Cardiac muscle cell (in vitro differentiated cells and primary cell): ENCODE measurements around the gene PTPRM. TPM values are rescaled to one million over a fixed set of nuclear protein-coding genes. Genes with fewer than 3 reads are reported as not detected.

Source experiments
- DNase-seq, 2 donors: peaks; one replicate each; pipeline versions ENCODE4 v3.0.0 to v3.0.0-alpha.2; 2010 to 2017; ENCODE audit warnings: low read depth in 1 of 2, low spot score in 1 of 2
- H3K27ac ChIP-seq: fragments of 200-600 bp; sonication (generic); 2 replicates; pipeline ENCODE4 v1.5.1; 2016
- H3K27me3 ChIP-seq: fragments of 200-600 bp; sonication (generic); 2 replicates; pipeline ENCODE4 v1.6.0; 2016; ENCODE audit warnings: control low read depth
- H3K36me3 ChIP-seq: fragments of 200-600 bp; sonication (generic); 2 replicates; pipeline ENCODE4 v1.5.1; 2016; ENCODE audit warnings: control low read depth
- H3K4me1 ChIP-seq: fragments of 200-600 bp; sonication (generic); 2 replicates; pipeline ENCODE4 v1.8.1; 2017; ENCODE audit warnings: low read depth, mild to moderate bottlenecking, mixed run types
- H3K4me3 ChIP-seq: fragments of 200-600 bp; sonication (generic); 2 replicates; pipeline ENCODE4 v1.5.1; 2016; ENCODE audit warnings: mild to moderate bottlenecking
- H3K9me3 ChIP-seq: fragments of 200-600 bp; sonication (generic); 2 replicates; pipeline ENCODE4 v1.5.1; 2017; ENCODE audit warnings: low read depth, mild to moderate bottlenecking, control low read depth
- CTCF ChIP-seq: IDR thresholded peaks from 2 replicates; pipeline ENCODE4 v1.5.1; 2012; ENCODE audit warnings: low read depth, mild to moderate bottlenecking, low read length
- polyA plus RNA-seq: library from polyadenylated mRNA; unstranded; fragments of >200 nt; fragmentation: Nextera tagmentation; extraction: Ambion mirVana; gene quantifications from 2 replicates; pipeline ENCODE4 v1.2.1, GENCODE V29; 2016
- total RNA-seq: library from RNA; depleted of rRNA; stranded (reverse); fragments of >200 nt; gene quantifications from 2 replicates; pipeline ENCODE4 v1.2.3, GENCODE V29; 2016

Gene PTPRM
- total and polyA plus RNA-seq, 2 experiments from 2014 or later: 26.5 to 48.8 TPM

DNA sequence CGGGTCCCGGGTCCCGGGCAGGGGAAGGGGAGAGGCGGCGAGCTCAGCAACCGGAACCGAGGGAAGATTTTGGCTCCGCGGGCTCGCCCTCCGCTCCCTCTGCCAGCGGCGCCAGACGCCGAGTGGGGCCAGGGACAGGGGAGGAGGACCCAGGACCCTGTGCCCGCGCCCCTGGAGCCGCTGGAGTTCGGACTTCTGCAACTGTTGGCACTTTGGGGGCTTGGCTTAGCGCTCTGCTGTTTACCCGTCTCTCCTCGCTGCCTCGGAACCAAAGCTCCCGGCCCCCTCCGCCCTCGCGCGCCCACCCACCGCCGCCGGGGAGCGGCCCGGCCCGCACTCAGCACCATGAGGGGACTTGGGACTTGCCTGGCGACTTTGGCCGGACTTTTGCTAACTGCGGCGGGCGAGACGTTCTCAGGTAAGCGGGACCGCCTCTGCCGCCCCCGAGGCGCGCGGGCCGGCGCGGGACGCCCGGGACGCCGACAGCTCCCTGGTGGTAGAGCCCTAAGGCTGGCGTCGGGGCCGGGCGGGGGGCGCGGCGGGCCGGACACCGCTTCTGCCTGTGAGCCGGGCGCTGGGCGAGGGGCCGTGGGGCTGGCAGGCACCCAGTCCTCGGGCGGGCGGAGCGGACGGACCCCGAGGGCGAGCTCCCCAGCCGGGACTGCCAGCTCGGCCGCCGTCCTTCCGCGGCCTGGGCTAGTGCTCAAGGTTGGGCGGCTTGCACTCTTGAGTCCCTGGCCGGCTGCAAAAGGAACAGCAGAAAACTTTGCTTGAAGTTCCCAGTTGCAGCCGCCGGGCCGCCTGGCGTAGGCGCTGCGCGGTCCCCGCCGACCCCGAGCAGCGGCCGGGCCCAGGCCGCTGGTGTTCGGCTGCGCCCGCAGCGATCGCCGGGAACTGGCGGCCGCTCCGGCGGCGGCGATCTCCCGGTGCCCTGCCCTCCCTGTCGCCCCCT, 634 bp downstream of the PTPRM start:
- H3K36me3 ChIP-seq: no peaks in the 10 kb centered on the region
- peak overlapping the region; percentile 88 for H3K27ac ChIP-seq
- H3K9me3 ChIP-seq: no peaks in the 10 kb centered on the region
- peak overlapping the region; percentile 91 for H3K4me3 ChIP-seq
- peaks cover 18% of the 10 kb centered on the region for H3K4me1 ChIP-seq
- no peaks in the 10 kb centered on the region for H3K27me3 ChIP-seq
- no peak for TF ChIP-seq CTCF
- DNase-seq: peak; percentile 75 to 79

DNA sequence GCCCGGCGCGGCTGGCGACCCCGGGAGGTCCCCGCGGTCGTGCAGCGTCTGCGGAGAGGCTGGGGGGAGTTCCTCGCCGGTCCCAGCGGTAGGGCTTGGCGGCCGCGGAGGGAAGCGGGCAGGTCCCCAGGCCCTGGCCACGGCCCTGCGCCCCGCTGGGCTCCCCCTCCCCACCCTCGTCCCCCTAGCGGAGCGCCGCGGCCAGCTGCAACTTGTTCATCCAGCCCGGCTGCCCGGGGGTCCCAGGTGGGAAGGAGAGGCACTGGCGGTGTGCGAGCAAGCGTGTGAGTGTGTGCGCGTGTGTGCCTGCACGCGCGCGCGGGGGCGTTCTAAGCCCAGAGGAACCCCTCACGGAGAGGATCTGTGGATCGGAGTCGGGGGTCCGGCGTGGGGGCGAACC, 1.3 kb downstream of the PTPRM start:
- peak; percentile 15 for TF ChIP-seq CTCF
- peak overlapping the region; percentile 88 for H3K27ac ChIP-seq
- no peaks in the 10 kb centered on the region for H3K27me3 ChIP-seq
- no peaks in the 10 kb centered on the region for H3K9me3 ChIP-seq
- peak; percentile 44 to 84 for DNase-seq
- H3K36me3 ChIP-seq: no peaks in the 10 kb centered on the region
- H3K4me3 ChIP-seq: peak overlapping the region; percentile 91
- peaks cover 18% of the 10 kb centered on the region for H3K4me1 ChIP-seq

DNA sequence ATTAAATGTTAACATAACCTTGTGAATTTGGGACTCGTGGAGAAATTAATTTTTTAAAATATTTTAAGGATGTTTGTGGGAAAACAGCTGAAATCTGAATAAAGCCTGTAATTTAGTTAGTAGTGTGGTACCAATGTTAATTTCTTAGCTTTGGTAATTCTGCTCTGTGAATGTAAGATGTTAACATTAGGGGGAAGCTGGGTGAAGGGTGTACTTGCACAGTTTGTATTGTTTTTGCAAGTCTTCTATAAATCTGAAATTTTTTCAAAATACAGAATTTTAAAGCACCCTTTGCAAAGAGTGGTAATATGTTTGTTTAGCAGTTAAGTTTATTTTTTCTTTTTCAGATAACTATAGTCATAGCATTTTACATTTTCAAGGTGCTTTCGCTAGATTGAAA, 4.5 kb downstream of the PTPRM start:
- Histone ChIP-seq H3K27ac (no peak overlapping the region), H3K36me3 (no peaks in the 10 kb centered on the region), H3K4me3 (no peak overlapping the region), H3K27me3 (no peaks in the 10 kb centered on the region), H3K4me1 (peaks cover 11% of the 10 kb centered on the region), H3K9me3 (no peaks in the 10 kb centered on the region)
- DNase-seq: no peak
- no peak for TF ChIP-seq CTCF

DNA sequence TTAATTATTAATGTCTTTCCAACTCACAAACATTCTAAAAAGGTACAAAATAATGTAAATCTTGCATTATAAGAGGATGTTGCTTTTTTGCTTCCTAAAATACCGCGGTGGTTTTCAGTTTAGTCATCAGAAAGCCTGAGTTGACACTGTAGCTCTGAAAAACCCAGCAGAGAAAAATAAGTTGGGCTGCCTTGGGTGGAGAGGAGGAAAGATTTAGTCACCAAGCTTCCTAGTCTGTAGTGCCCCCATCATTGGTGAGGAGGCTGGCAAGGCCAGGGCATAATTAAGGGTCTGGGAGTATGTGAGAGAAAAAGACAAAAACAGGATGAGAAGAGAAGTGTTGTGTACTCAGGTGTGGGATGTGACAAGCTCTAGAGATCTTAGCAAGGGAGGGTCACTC, 5.7 kb downstream of the PTPRM start:
- DNase-seq: no peak
- H3K27ac ChIP-seq: no peak overlapping the region

GRCh38 chr18:7575465-7576028, 8.4 kb downstream of the PTPRM start:
- Histone ChIP-seq H3K27me3 (no peaks in the 10 kb centered on the region), H3K36me3 (no peaks in the 10 kb centered on the region), H3K27ac (no peak overlapping the region), H3K4me3 (no peak overlapping the region), H3K9me3 (no peaks in the 10 kb centered on the region), H3K4me1 (peaks cover 8% of the 10 kb centered on the region)
- no peak for TF ChIP-seq CTCF
- peak in 1 of 2 donors; percentile 39 for DNase-seq

More for the DNA sequence above, 5.7 kb downstream of the PTPRM start:
- Histone ChIP-seq H3K9me3 (no peaks in the 10 kb centered on the region), H3K27me3 (no peaks in the 10 kb centered on the region), H3K4me1 (peaks cover 16% of the 10 kb centered on the region), H3K36me3 (no peaks in the 10 kb centered on the region), H3K4me3 (no peak overlapping the region)
- no peak for TF ChIP-seq CTCF
